Heart right ventricle (tissue), 16 donors: Measurements from ENCODE around the gene DSCAM. TPM values are rescaled to one million over a fixed set of nuclear protein-coding genes. Genes with fewer than 3 reads are reported as not detected.

Experiments
- ATAC-seq, 8 donors: fragments of 200-7000 bp; cut with Tn5 transposase; one replicate each; pipeline ENCODE4 v1.9.1; 2020; ENCODE audit warnings: mild to moderate bottlenecking in 8 of 8, moderate library complexity in 8 of 8, moderate number of reproducible peaks in 1 of 8
- DNase-seq, 2 donors: peaks; one replicate each; pipeline ENCODE4 v3.0.0-alpha.2; 2020
- H3K27ac ChIP-seq, 10 donors: fragments of 200-600 bp; sonication (generic) in 2 of 10; one replicate each; pipeline versions ENCODE4 v1.5.0 to v1.8.0; 2020 to 2022; ENCODE audit warnings: mild to moderate bottlenecking in 3 of 10
- H3K27me3 ChIP-seq, 7 donors: fragments of 200-600 bp; one replicate each; pipeline ENCODE4 v1.8.0; 2021 to 2022; ENCODE audit warnings: mild to moderate bottlenecking in 2 of 7
- H3K36me3 ChIP-seq, 9 donors: fragments of 200-600 bp; sonication (generic) in 1 of 9; one replicate each; pipeline versions ENCODE4 v1.5.0 to v1.8.0; 2020 to 2022; ENCODE audit warnings: mild to moderate bottlenecking in 2 of 9
- H3K4me1 ChIP-seq, 9 donors: fragments of 200-600 bp; sonication (generic) in 1 of 9; one replicate each; pipeline versions ENCODE4 v1.5.0 to v1.8.0; 2020 to 2022; ENCODE audit warnings: mild to moderate bottlenecking in 4 of 9
- H3K4me3 ChIP-seq, 10 donors: fragments of 200-600 bp; sonication (generic) in 2 of 10; one replicate each; pipeline versions ENCODE4 v1.5.0 to v1.8.0; 2020 to 2022; ENCODE audit warnings: mild to moderate bottlenecking in 7 of 10, moderate library complexity in 2 of 10
- H3K9me3 ChIP-seq, 11 donors: fragments of 200-600 bp in 10 of 11; sonication (generic) in 2 of 11; one replicate each; pipeline versions ENCODE4 v1.5.0 to v1.8.0; 2013 to 2022; ENCODE audit warnings: mild to moderate bottlenecking in 2 of 11, control low read depth in 1 of 11, moderate library complexity in 1 of 11
- WGBS, 2 donors: extraction: QIAGEN DNeasy Blood & Tissue Kit; methylation state at CpG; one replicate each; pipeline ENCODE4 v1.1.7; 2013; ENCODE audit warnings: inconsistent platforms in 1 of 2; 5-methylcytosine and 5-hydroxymethylcytosine counted together
- intact Hi-C, 10 donors: fragments of 100-400 bp; cut with DNase I; formaldehyde crosslinking; loops; one replicate each; pipeline versions ENCODE4 v1.11.1 to v1.14.2; 2022
- polyA plus RNA-seq, 2 donors: library from polyadenylated mRNA; stranded (reverse); fragments of 200-250 nt; gene quantifications; one replicate each; pipeline ENCODE4 v1.2.3, GENCODE V29; 2013
- total RNA-seq, 10 donors: library from RNA; stranded (reverse); fragmentation: NEBNext Ultra II Directional in 3 of 10; extraction: Animal tissue kit (Norgen Biotek cat#: 25700) in 3 of 10; gene quantifications; one replicate each; pipeline versions ENCODE4 v1.2.1 to v1.2.4, GENCODE V29; 2021 to 2023
- TF ChIP-seq, protein P1 (sequence below), 9 donors: fragments of 200-600 bp; sonication (generic) in 2 of 9; IDR thresholded peaks; one replicate each; pipeline versions ENCODE4 v1.5.0 to v1.8.0; 2021 to 2022; ENCODE audit warnings: antibody characterized with exemption in 9 of 9, mild to moderate bottlenecking in 5 of 9, moderate library complexity in 1 of 9
- donor health status: Arrhythmogenic right ventricular cardiomyopathy.
- donor health status: ischemic (EF 13 %, LVEDD 7.1; RV severe dilation, severe dysfunction).
- donor health status: healthy with polysubstance abuse.
- donor health status: DM: no; HTN: yes; CAD: no.
- donor health status: DM: no; HTN: no; CAD: no.
- donor health status: ischemic (EF 25% LVEDD 6.9; RV normal size, moderate dysfunction).
- donor health status: ischemic (EF 25% LVEDD 5.7; RV mildly dilated, moderate dysfunction).
- donor health status: healthy.
- donor health status: DM: yes; HTN: yes; CAD: no.
- donor health status: Ischemic cardiomyopathy.
- donor health status: ischemic (EF 35%, LVEDD 5.7; RV mildly dilated, moderate dysfunction).
- donor health status: nonischemic (EF 11% LVEDD 7.7; RV severe dilation, severe dysfunction).
- donor health status: DM: yes; HTN: yes; CAD: no.
- donor health status: PGD.
- donor health status: ischemic (EF 29% LVEDD 5.4; RV normal size, mild dysfunction).
- donor health status: nonischemic (EF 23%, LVEDD 6.1; RV moderate dilation, normal function).

DSCAM gene
- total and polyA plus RNA-seq, 12 donors = 0.03 to 0.04 TPM; not detected in 10

- H3K9me3 ChIP-seq = peaks cover 0 to 3% (median 0%) of the 10 kb centered on the region in 11 donors
- no peaks in the 10 kb centered on the region for H3K36me3 ChIP-seq
- WGBS, 2 donors = 90 to 92% methylated on average over 18 of the region's 18 CpGs
- H3K4me3 ChIP-seq = no peak overlapping the region
- no peak for ATAC-seq
- peaks cover 0 to 8% (median 0%) of the 10 kb centered on the region in 7 donors for H3K27me3 ChIP-seq
- no peak overlapping the region for H3K27ac ChIP-seq
- TF ChIP-seq, protein P1, sequence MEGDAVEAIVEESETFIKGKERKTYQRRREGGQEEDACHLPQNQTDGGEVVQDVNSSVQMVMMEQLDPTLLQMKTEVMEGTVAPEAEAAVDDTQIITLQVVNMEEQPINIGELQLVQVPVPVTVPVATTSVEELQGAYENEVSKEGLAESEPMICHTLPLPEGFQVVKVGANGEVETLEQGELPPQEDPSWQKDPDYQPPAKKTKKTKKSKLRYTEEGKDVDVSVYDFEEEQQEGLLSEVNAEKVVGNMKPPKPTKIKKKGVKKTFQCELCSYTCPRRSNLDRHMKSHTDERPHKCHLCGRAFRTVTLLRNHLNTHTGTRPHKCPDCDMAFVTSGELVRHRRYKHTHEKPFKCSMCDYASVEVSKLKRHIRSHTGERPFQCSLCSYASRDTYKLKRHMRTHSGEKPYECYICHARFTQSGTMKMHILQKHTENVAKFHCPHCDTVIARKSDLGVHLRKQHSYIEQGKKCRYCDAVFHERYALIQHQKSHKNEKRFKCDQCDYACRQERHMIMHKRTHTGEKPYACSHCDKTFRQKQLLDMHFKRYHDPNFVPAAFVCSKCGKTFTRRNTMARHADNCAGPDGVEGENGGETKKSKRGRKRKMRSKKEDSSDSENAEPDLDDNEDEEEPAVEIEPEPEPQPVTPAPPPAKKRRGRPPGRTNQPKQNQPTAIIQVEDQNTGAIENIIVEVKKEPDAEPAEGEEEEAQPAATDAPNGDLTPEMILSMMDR (IDR thresholded peaks at IDR 0.05) = no peak
- no peaks in the 10 kb centered on the region for H3K4me1 ChIP-seq
- DNase-seq = no peak
- intact Hi-C loops = no loop called here
These were observed 507.9 kb downstream of the DSCAM start for GRCh38 chr21:40339050-40339449.

GRCh38 chr21:40337981-40338380, 509.0 kb downstream of the DSCAM start:
- intact Hi-C loops = no loop called here
- H3K36me3 ChIP-seq = no peaks in the 10 kb centered on the region
- DNase-seq (no peak), ATAC-seq (no peak)
- no peak overlapping the region for H3K4me3 ChIP-seq
- peaks cover 0 to 3% (median 0%) of the 10 kb centered on the region in 11 donors for H3K9me3 ChIP-seq
- no peaks in the 10 kb centered on the region for H3K4me1 ChIP-seq
- WGBS, 2 donors = 80 to 88% methylated on average over 13 of the region's 13 CpGs
- H3K27ac ChIP-seq = no peak overlapping the region
- H3K27me3 ChIP-seq = peaks cover 0 to 8% (median 0%) of the 10 kb centered on the region in 7 donors
- TF ChIP-seq, protein P1 (IDR thresholded peaks at IDR 0.05) = no peak

GRCh38 chr21:40335704-40336103, 511.3 kb downstream of the DSCAM start:
- H3K27me3 ChIP-seq = peaks cover 0 to 8% (median 0%) of the 10 kb centered on the region in 7 donors
- 38 to 41% methylated on average over 5 of the region's 5 CpGs for WGBS, 2 donors
- peaks cover 0 to 3% (median 0%) of the 10 kb centered on the region in 11 donors for H3K9me3 ChIP-seq
- TF ChIP-seq, protein P1 (IDR thresholded peaks at IDR 0.05) = no peak
- H3K4me1 ChIP-seq = peaks cover 0 to 7% (median 0%) of the 10 kb centered on the region in 9 donors
- intact Hi-C loops = no loop called here
- no peaks in the 10 kb centered on the region for H3K36me3 ChIP-seq
- no peak overlapping the region for H3K27ac ChIP-seq
- DNase-seq (no peak), ATAC-seq (no peak)
- H3K4me3 ChIP-seq = no peak overlapping the region

GRCh38 chr21:40334159-40334558, 512.8 kb downstream of the DSCAM start:
- H3K27ac ChIP-seq = no peak overlapping the region
- intact Hi-C loops = no loop called here
- peaks cover 0 to 7% (median 0%) of the 10 kb centered on the region in 9 donors for H3K4me1 ChIP-seq
- ATAC-seq (no peak), DNase-seq (no peak)
- H3K4me3 ChIP-seq = no peak overlapping the region
- 83 to 89% methylated on average over 6 of the region's 6 CpGs for WGBS, 2 donors
- no peaks in the 10 kb centered on the region for H3K36me3 ChIP-seq
- peaks cover 0 to 8% (median 0%) of the 10 kb centered on the region in 7 donors for H3K27me3 ChIP-seq
- TF ChIP-seq, protein P1 (IDR thresholded peaks at IDR 0.05) = no peak
- H3K9me3 ChIP-seq = peaks cover 0 to 3% (median 0%) of the 10 kb centered on the region in 11 donors
